SK-N-SH treated with all-trans-retinoic acid at 6 μM for 48 hours (cell line): ENCODE results near the gene STPG2.

Experiments
- ATAC-seq: fragments of 200-7000 bp; cut with Tn5 transposase; 3 replicates; pipeline ENCODE4 v1.9.1; 2020; ENCODE audit warnings: mild to moderate bottlenecking, moderate library complexity
- ARNTL ChIP-seq: fragments of 450-650 bp; formaldehyde crosslinking; IDR thresholded peaks from 2 replicates; pipeline ENCODE4 v1.5.0; 2020; ENCODE audit warnings: low read depth, mild to moderate bottlenecking, moderate library complexity, borderline replicate concordance
- BACH2 ChIP-seq: fragments of 250-450 bp; sonication (Bioruptor Pico); IDR thresholded peaks from 2 replicates; pipeline ENCODE4 v1.9.0; 2021; ENCODE audit warnings: mild to moderate bottlenecking, borderline replicate concordance
- CREB5 ChIP-seq: fragments of 250-450 bp; sonication (Bioruptor Pico); IDR thresholded peaks from 2 replicates; pipeline ENCODE4 v1.5.1; 2020; ENCODE audit warnings: low read depth, mild to moderate bottlenecking, moderate library complexity
- CSRNP3 ChIP-seq: fragments of 250-450 bp; sonication (Bioruptor Pico); IDR thresholded peaks from 2 replicates; pipeline ENCODE4 v1.5.1; 2021; ENCODE audit warnings: mild to moderate bottlenecking, moderate library complexity
- ESRRG ChIP-seq: fragments of 250-450 bp; sonication (Bioruptor Pico); IDR thresholded peaks from 2 replicates; pipeline ENCODE4 v1.6.1; 2021; ENCODE audit warnings: mild to moderate bottlenecking
- GLIS3 ChIP-seq: fragments of 250-450 bp; sonication (Bioruptor Pico); IDR thresholded peaks from 2 replicates; pipeline ENCODE4 v1.5.0; 2020; ENCODE audit warnings: mild to moderate bottlenecking, moderate library complexity
- ISL1 ChIP-seq: fragments of 250-450 bp; sonication (Bioruptor Pico); IDR thresholded peaks from 2 replicates; pipeline ENCODE4 v2.1.2; 2022; ENCODE audit warnings: mild to moderate bottlenecking, moderate library complexity
- OSR1 ChIP-seq: fragments of 250-450 bp; sonication (Bioruptor Pico); IDR thresholded peaks from 2 replicates; pipeline ENCODE4 v1.8.0; 2022; ENCODE audit warnings: moderate library complexity, mild to moderate bottlenecking, inconsistent platforms
- PATZ1 ChIP-seq: fragments of 250-450 bp; sonication (Bioruptor Pico); IDR thresholded peaks from 2 replicates; pipeline ENCODE4 v1.8.0; 2020; ENCODE audit warnings: mild to moderate bottlenecking, moderate library complexity, borderline replicate concordance
- PPARA ChIP-seq: fragments of 250-450 bp; sonication (Bioruptor Pico); IDR thresholded peaks from 2 replicates; pipeline ENCODE4 v1.5.0; 2020; ENCODE audit warnings: mild to moderate bottlenecking, borderline replicate concordance
- RARB ChIP-seq: fragments of 250-450 bp; sonication (Bioruptor Pico); IDR thresholded peaks from 2 replicates; pipeline ENCODE4 v1.8.0; 2021; ENCODE audit warnings: mild to moderate bottlenecking, moderate library complexity
- SNAI2 ChIP-seq: fragments of 250-450 bp; sonication (Bioruptor Pico); IDR thresholded peaks from 2 replicates; pipeline ENCODE4 v1.5.0; 2020; ENCODE audit warnings: mild to moderate bottlenecking, moderate library complexity
- TOX ChIP-seq: fragments of 250-450 bp; sonication (Bioruptor Pico); IDR thresholded peaks from 2 replicates; pipeline ENCODE4 v1.8.0; 2021; ENCODE audit warnings: mild to moderate bottlenecking, moderate library complexity, borderline replicate concordance
- ZC3H10 ChIP-seq: fragments of 250-450 bp; sonication (Bioruptor Pico); IDR thresholded peaks from 2 replicates; pipeline ENCODE4 v1.5.1; 2021; ENCODE audit warnings: mild to moderate bottlenecking, moderate library complexity
- ZFP3 ChIP-seq: fragments of 250-450 bp; sonication (Bioruptor Pico); IDR thresholded peaks from 2 replicates; pipeline ENCODE4 v1.5.0; 2020; ENCODE audit warnings: mild to moderate bottlenecking, moderate library complexity
- ZFP30 ChIP-seq: fragments of 450-650 bp; formaldehyde crosslinking; IDR thresholded peaks from 2 replicates; pipeline ENCODE4 v1.5.0; 2022; ENCODE audit warnings: mild to moderate bottlenecking, moderate library complexity
- ZNF565 ChIP-seq: fragments of 450-650 bp; formaldehyde crosslinking; conservative IDR thresholded peaks from 2 replicates; pipeline ENCODE4 v1.5.0; 2020; ENCODE audit warnings: low read depth, mild to moderate bottlenecking, moderate library complexity
- ZNF70 ChIP-seq: fragments of 450-650 bp; formaldehyde crosslinking; IDR thresholded peaks from 2 replicates; pipeline ENCODE4 v1.5.0; 2020; ENCODE audit warnings: mild to moderate bottlenecking, moderate library complexity
- ZNF8 ChIP-seq: fragments of 450-650 bp; formaldehyde crosslinking; IDR thresholded peaks from 2 replicates; pipeline ENCODE4 v1.5.0; 2020; ENCODE audit warnings: mild to moderate bottlenecking, moderate library complexity
- TF ChIP-seq, protein P1 (sequence below): fragments of 250-450 bp; sonication (Bioruptor Pico); IDR thresholded peaks from 2 replicates; pipeline ENCODE4 v1.5.0; 2020; ENCODE audit warnings: mild to moderate bottlenecking, moderate library complexity
- TF ChIP-seq, protein P2 (sequence below): fragments of 250-450 bp; sonication (Bioruptor Pico); IDR thresholded peaks from 2 replicates; pipeline ENCODE4 v1.8.0; 2021; ENCODE audit warnings: low read depth, mild to moderate bottlenecking, moderate library complexity, borderline replicate concordance

The STPG2 gene

DNA sequence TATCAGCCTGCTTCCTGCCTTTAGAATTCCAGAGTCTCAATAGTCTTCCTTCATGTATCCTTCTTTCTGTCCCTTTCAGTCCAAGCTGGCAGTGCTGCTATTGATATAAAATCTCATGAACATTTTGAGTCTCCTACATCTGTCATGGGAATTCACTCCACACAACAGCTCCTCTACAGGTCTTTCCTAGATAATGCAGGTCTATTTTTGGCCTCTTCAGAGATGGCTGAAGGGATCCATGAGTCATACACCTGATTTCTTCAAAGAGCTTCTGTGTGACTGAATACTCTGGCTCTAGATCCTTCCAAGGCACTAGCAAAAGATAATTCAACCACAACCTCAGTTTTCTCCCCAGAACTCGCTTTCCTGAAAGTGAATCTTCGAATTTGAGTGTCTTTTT lies 115.4 kb downstream of the STPG2 start:
- ATAC-seq = peak; percentile 80

DNA sequence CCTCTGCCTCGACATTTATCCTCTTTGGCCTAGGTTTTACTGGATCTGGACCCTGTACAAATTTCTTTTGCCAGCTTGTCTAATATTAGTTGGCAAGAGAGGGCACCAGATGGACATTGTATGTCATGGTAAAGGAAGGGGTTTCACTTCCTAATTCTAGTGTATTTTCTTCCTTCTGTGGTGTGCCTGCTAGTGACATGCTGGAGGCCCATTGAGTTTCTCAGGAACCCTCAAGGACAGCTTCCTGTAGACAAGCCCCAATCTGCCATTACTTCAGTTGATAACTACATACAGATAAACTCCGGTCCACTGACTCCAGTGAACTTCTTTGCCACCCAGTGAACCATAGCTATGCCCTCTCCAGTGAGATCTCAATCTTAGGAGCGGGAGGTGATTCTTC lies 116.9 kb downstream of the STPG2 start:
- ATAC-seq = no peak
- TF ChIP-seq, protein P1, sequence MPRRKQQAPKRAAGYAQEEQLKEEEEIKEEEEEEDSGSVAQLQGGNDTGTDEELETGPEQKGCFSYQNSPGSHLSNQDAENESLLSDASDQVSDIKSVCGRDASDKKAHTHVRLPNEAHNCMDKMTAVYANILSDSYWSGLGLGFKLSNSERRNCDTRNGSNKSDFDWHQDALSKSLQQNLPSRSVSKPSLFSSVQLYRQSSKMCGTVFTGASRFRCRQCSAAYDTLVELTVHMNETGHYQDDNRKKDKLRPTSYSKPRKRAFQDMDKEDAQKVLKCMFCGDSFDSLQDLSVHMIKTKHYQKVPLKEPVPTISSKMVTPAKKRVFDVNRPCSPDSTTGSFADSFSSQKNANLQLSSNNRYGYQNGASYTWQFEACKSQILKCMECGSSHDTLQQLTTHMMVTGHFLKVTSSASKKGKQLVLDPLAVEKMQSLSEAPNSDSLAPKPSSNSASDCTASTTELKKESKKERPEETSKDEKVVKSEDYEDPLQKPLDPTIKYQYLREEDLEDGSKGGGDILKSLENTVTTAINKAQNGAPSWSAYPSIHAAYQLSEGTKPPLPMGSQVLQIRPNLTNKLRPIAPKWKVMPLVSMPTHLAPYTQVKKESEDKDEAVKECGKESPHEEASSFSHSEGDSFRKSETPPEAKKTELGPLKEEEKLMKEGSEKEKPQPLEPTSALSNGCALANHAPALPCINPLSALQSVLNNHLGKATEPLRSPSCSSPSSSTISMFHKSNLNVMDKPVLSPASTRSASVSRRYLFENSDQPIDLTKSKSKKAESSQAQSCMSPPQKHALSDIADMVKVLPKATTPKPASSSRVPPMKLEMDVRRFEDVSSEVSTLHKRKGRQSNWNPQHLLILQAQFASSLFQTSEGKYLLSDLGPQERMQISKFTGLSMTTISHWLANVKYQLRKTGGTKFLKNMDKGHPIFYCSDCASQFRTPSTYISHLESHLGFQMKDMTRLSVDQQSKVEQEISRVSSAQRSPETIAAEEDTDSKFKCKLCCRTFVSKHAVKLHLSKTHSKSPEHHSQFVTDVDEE (CRISPR knock-in tag) = no peak
- TF ChIP-seq, protein P2, sequence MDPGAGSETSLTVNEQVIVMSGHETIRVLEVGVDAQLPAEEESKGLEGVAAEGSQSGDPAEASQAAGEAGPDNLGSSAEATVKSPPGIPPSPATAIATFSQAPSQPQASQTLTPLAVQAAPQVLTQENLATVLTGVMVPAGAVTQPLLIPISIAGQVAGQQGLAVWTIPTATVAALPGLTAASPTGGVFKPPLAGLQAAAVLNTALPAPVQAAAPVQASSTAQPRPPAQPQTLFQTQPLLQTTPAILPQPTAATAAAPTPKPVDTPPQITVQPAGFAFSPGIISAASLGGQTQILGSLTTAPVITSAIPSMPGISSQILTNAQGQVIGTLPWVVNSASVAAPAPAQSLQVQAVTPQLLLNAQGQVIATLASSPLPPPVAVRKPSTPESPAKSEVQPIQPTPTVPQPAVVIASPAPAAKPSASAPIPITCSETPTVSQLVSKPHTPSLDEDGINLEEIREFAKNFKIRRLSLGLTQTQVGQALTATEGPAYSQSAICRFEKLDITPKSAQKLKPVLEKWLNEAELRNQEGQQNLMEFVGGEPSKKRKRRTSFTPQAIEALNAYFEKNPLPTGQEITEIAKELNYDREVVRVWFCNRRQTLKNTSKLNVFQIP (CRISPR knock-in tag) = no peak
- TF ChIP-seq ISL1 (no peak), ESRRG (CRISPR knock-in tag) (no peak), SNAI2 (CRISPR knock-in tag) (no peak), OSR1 (CRISPR knock-in tag) (no peak), GLIS3 (CRISPR knock-in tag) (no peak), TOX (CRISPR knock-in tag) (no peak), ZNF8 (CRISPR knock-in tag) (no peak), PPARA (CRISPR knock-in tag) (no peak), PATZ1 (CRISPR knock-in tag) (no peak), RARB (CRISPR knock-in tag) (no peak), ZC3H10 (CRISPR knock-in tag) (no peak), ZFP3 (CRISPR knock-in tag) (no peak)

More for the DNA sequence above, 115.4 kb downstream of the STPG2 start:
- TF ChIP-seq PPARA (CRISPR knock-in tag) (no peak), ZFP30 (no peak), SNAI2 (CRISPR knock-in tag) (no peak), BACH2 (CRISPR knock-in tag) (no peak), TOX (CRISPR knock-in tag) (no peak), ZFP3 (CRISPR knock-in tag) (no peak), ZNF8 (CRISPR knock-in tag) (no peak), CREB5 (CRISPR knock-in tag) (no peak), ARNTL (CRISPR knock-in tag) (no peak), CSRNP3 (no peak)

DNA sequence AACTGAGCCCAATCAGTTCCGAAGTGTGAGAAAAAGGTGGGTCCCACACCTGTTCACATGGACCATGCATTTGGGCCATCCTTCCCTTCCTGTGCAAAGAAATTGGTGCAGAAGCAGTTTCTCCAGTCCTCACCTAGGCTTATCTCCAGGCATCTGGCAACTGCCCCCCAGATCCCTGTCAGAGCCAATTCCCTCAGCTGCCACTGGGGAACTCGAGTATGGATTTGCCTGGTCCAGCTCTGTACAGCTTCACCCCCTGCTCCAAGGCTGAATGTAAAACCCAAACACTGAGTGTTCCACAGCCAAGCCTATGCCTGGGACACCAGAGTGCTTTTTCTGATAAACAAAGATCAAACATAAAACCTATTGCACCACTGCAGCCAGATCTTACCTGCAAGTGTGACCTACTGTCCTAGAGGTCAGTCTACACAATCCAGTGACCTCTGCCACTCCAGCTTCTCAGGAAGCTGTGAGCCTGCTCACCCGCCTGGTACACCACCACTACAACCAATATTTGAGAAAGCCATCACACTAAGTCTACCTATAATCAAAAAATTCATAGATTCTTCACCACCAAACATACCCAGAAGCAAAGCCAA lies 136.4 kb downstream of the STPG2 start:
- no peak for TF ChIP-seq SNAI2 (CRISPR knock-in tag)
- no peak for TF ChIP-seq ZFP3 (CRISPR knock-in tag)
- TF ChIP-seq, protein P1 (CRISPR knock-in tag) = no peak
- no peak for TF ChIP-seq ZFP30
- TF ChIP-seq, protein P2 (CRISPR knock-in tag) = no peak
- no peak for TF ChIP-seq PATZ1 (CRISPR knock-in tag)
- TF ChIP-seq ZNF8 (CRISPR knock-in tag) = no peak
- no peak for TF ChIP-seq ZNF565
- no peak for TF ChIP-seq ISL1
- TF ChIP-seq ZNF70 (CRISPR knock-in tag) = no peak
- ATAC-seq = no peak
